Activated CD8-positive, alpha-beta memory T cell treated with anti-CD3 and anti-CD28 coated beads, Interleukin-2, amount 50 U/mL, for 24 hours (primary cell): ENCODE results near the gene RAPGEF5.

Source experiments
- DNase-seq: peaks from one replicate; pipeline ENCODE4 v3.0.0-alpha.2; 2020; ENCODE audit errors: extremely low read depth

The RAPGEF5 gene

DNA sequence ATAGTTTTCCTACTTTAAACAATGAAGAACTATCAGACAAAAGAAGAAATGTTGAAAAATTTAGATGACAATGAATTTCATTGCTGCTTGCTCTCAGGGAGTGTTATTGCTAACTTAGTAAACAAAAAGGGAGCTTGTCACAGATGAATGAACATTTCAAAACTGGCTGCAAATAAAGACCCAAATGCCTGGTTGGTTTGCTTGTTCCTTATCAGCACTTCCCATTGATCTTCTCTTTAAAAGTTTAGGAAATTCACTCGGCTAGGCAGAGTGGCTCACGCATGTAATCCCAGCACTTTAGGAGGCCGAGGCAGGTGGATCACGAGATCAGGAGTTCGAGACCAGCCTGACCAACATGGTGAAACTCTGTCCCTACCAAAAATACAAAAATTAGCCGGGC is 167.2 kb downstream of the RAPGEF5 start:
- DNase-seq, result no peak

- no peak for DNase-seq
Observed at GRCh38 chr7:22189230-22189629, 167.7 kb downstream of the RAPGEF5 start.

DNA sequence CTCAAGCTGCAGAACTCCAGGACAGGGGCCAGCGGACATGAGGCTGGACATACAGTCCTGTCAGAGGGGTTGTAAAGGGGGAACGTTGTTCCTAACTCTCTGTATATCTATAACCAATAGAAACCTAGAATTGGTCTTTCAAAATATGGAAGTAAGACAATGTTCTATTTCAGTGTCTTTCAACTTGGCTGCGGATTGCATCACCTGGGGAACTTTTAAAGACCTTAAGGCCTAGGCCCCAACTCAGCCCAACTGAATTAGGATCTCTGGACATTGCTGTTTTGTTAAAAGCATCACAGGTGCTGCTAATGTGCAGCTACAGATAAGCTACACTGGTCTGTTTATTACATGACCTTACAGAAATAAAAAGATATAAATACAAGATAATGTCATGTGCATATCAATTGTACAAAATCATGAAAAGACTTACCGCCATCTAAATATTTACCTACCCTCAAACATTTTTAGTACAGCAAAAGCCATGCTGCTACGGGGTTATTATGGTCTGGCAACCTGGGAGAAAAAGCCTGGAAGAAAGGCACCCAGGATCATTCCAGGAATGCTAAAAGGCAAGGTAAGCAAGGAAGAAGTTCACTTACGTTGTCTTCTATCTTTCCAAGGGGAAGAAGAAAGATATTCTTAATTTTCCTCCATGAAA is 169.1 kb downstream of the RAPGEF5 start:
- DNase-seq, result no peak

- DNase-seq, result no peak
Observed at GRCh38 chr7:22185559-22185958, 171.4 kb downstream of the RAPGEF5 start.

DNA sequence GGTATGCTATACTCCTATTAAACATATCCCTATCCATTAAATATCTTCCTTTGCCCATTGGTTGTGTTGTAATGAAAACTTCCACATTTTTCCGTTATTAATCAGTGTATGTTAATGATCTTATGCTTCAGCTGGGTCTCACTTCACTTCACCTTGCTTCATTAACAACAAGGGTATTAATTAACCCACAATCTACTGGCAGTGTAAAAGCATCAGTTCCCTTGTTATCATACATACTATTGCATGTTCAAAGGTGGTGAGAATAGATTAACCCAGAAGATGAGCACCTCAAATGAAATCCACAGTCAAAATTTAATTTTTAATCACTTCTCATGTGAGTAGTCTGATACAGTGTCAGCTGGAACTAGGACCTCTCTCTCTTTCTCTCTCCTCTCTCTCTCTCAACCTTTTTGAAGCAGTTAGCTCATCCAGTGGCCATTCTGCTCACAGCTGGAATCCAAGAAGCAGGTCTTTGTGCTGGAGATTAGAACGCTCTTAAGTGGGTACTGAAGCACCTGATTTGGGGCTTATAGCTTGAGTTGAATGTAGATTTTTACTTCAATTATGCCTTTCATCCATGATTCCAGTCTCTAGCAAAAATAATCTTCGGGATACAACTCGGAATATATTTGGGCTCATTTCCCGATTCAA is 172.3 kb downstream of the RAPGEF5 start:
- no peak for DNase-seq

- no peak for DNase-seq
Observed at GRCh38 chr7:22183522-22184280, 173.3 kb downstream of the RAPGEF5 start.

- DNase-seq, result no peak
Observed at GRCh38 chr7:22182149-22182548, 174.8 kb downstream of the RAPGEF5 start.

GRCh38 chr7:22181663-22182062 is 175.3 kb downstream of the RAPGEF5 start:
- DNase-seq, result no peak

DNA sequence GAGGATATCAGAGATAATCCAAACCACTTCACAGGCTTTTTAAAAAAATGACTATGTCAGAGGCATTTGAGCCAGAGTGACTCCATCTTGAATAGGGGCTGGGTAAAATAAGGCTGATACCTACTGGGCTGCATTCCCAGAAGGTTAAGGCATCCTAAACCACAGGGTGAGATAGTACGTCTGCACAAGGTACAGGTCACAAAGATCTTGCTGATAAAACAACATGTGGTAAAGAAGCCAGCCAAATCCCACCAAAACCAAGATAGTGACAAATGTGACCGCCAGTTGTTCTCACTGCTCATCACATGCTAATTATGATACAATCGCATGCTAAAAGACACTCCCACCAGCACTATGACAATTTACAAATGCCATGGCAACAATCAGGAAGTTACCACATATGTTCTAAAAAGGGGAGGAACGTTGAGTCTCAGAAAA is 177.5 kb downstream of the RAPGEF5 start:
- no peak for DNase-seq

GRCh38 chr7:22178735-22179134 is 178.2 kb downstream of the RAPGEF5 start:
- no peak for DNase-seq

GRCh38 chr7:22176791-22177412 is 180.1 kb downstream of the RAPGEF5 start:
- no peak for DNase-seq

GRCh38 chr7:22174574-22174953 is 182.4 kb downstream of the RAPGEF5 start:
- DNase-seq, result no peak

DNA sequence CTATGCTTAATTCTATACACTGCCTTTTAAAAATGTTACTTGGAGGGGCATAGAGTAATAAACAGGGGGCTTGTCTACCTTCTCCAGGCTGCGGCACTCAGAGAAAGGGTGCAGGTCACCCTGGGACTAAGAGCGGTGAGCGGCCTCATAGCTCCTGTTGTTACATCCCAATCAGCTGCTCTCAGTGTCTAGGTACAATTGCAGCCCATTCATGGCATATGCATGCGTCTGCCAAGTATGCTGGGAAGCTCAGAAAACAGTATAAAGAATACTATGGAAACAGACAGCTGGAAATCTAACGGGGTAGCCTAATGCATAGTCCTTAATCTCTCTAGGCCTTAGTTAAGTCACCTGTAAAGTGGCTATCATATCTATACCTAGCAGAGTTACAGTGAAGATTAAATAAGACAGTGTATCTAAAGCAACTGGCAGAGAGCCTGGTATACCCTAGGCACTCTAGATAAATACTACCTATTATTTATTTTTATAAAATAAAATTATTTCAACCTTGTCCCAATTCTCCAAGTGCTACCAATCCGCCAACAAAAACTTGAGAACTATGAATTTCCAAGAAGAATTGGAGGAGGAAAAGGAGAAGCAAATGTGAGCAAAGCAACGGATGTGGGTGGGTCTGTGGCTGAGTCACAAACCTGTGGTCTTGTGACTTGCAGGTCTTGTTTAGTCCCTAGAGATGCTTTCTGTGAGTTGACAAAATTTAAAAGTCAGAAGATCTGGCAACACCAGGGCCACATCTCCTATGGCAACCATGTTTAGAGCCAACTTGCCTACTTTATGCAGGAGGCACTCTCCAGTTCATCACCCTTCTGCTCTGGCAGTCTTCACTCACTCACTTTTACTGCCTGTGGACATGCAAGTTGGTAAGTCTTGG is 183.0 kb downstream of the RAPGEF5 start:
- DNase-seq, result no peak

- no peak for DNase-seq
Observed at GRCh38 chr7:22168129-22168634, 188.8 kb downstream of the RAPGEF5 start.

- no peak for DNase-seq
Observed at GRCh38 chr7:22167482-22167881, 189.5 kb downstream of the RAPGEF5 start.

DNA sequence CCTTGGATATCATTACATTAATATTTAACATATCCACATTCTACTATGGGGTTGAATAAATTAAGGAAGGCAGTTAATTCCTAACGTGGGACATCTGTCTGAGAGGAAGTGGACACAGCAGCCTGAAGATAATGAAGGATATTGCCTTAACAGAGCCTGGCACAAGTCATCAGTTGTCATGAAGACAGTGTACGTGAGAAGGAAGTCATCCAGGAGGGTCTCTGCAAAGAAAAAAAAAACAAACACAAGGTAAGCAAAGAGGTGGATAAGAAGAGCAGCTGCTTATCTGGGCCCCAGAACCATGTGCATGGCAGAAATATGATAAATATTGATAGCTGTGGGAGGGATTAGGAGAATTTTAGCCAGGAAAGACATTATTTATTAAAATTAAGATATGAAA is 190.0 kb downstream of the RAPGEF5 start:
- no peak for DNase-seq

- DNase-seq, result no peak
Observed at GRCh38 chr7:22159341-22159740, 197.6 kb downstream of the RAPGEF5 start.

DNA sequence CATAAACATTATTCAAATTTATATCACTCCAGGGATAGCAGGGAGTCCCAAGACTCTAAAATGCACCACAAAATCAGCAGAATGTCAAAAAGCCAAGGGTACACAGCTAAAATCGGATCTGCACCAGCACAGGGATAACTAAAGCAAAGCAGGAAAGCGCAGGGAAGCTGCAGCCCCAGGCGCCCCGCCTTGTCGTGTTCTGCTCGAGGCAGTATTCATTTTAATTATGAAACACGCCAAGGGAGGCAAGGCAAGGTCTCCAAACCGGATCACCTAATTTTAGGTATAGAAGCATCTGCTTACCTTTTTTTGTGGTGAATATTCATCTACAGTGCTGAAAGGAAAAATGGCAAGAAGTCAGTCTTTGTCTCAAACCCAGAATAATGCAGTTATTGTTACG is 199.4 kb downstream of the RAPGEF5 start:
- no peak for DNase-seq

DNA sequence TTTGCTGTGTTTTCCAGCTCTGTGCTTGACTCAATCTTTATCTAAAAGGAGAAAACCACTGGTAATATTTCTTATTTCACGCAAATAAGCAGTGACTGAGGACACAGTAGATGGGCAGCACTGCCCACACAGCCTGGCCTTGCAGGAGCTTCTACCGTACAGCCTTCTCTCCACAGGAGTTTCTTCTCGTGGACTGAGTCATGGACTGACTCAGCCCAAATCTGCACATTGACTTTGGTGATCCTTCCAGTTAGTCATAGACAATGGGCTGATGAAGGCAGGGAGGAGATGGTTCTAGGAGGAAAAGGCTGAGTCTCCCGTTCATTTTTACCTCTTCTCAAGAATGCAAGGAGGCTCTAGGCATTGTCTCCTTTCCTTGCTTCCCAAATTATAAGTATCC is 200.7 kb downstream of the RAPGEF5 start:
- no peak for DNase-seq

DNA sequence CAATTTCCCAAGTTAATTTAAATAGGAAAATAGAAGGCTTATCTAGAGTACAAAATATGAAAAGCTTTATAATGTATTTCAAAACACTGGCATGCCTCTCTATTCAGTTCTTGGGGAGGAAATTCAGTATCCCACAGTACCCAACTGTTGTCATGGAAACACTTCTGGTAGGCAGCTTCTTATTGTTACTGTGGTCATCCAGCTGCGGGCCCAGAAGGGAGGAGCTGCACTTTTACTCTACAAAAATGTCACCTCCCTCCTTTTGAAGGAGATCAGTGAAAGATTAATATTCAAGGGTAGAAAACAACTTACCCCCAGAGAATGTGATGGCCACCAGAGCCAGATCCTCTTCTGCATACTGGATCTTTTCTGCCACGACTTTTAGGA is 202.8 kb downstream of the RAPGEF5 start:
- DNase-seq, result no peak

- no peak for DNase-seq
Observed at GRCh38 chr7:22153432-22154142, 203.4 kb downstream of the RAPGEF5 start.
